SK-N-DZ (cell line): ENCODE results near the gene TMEM150A.
"Not testable (repeated sequence)": the region's sequence is repeated elsewhere in the genome, so short reads cannot be mapped to it uniquely, and the experiment has no call there.

ENCODE experiments used
- DNase-seq: peaks from one replicate; pipeline ENCODE4 v3.0.0-alpha.2; 2015; ENCODE audit warnings: low spot score
- small RNA-seq, 2 experiments: library from RNA; depleted of rRNA; stranded (forward); fragments of <200 nt; gene quantifications; one replicate each; pipeline ENCODE3, GENCODE V24; 2014

TMEM150A gene

DNA sequence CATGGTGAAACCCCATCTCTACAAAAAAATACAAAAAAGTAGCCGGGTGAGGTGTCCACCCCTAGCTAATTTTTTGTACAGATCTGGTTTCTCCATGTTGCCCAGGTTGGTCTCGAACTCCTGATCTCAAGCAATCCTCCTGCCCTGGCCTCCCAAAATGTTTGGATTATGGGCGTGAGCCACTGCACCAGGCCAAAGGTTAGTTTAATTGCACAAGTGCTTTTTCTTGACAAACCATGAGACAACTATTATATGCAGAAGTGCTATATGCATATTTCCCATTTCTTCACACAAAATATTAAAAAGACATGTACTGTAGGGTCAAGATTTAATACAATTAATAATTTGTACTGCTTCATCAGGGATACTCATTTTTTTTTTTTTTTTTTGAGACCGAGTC, 36.2 kb downstream of the TMEM150A start:
- no peak for DNase-seq

DNA sequence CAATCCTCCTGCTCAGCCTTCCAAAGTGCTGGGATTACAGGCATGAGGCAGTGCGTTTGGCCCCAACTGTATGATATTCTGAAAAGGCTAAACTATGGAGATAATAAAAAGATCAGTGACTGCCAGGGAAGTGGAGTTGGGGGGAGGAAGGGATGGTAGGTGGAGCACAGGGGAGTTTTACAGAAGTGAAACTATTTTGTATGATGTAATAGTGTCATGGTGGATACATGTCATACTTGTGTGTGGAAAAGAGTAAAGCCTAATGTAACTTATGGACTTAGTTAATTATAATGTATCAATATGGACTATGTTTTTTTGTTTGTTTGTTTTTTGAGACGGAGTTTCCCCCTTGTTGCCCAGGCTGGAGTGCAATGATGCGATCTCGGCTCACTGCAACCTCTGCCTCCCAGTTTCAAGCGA, 38.3 kb downstream of the TMEM150A start:
- no peak for DNase-seq

GRCh38 chr2:85561280-85562212, 41.0 kb downstream of the TMEM150A start, which contains the start of gene GGCX:
Gene GGCX (minus strand): TSS chr2:85561493. CDS start chr2:85561428, 65 bp downstream.
- DNase-seq: peak; percentile 94

GRCh38 chr2:85560812-85561279, 41.7 kb downstream of the TMEM150A start:
- DNase-seq: no peak

DNA sequence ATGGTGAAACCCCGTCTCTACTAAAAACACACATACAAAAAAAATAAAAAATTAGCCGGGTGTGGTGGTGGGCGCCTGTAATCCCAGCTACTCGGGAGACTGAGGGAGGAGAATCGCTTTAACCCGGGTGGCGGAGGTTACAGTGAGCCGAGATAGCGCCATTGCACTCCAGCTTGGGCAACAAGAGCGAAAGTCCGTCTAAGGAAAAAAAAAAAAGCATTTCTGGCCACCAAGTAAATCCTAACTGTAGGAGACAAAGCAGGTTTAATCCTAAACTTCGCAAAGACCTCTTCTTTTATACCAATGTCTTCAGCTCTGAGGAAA, 42.1 kb downstream of the TMEM150A start:
- not testable (repeated sequence) for DNase-seq

DNA sequence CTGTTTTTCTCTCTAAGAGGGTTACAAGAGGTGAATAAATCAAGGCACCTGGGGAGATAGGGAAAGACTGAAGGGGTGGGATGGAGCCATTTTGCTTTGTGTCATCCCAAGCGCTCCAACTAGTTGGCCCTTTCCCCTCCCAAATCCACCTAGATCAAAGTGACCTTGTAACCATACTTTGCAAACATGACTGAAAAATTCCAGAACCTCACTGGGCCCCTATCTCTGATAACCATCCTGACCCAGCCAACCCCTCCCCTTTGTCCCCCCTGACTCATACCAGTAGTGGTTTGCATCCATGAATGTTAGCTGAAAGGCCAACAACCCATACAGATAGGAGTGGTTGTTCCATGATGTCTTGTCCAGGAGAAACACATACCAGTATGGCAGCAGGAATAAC, 44.3 kb downstream of the TMEM150A start:
- no peak for DNase-seq

DNA sequence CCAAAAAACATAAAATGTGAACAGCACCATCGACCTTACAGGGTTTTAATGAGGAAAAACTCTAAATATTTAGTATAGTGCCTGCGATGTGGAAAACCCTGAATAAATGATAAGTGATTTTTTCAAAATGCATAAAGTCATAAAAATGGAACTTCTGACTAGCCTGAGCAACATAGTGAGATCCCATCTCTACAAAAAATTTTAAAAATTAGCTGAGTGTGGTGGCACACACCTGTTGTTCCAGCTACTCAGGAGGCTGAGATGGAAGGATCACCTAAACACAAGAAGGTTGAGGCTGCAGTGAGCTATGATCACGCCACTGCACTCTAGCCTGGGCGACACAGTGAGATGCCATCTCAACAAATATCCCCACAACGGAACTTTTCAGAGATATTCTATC, 45.4 kb downstream of the TMEM150A start:
- no peak for DNase-seq

DNA sequence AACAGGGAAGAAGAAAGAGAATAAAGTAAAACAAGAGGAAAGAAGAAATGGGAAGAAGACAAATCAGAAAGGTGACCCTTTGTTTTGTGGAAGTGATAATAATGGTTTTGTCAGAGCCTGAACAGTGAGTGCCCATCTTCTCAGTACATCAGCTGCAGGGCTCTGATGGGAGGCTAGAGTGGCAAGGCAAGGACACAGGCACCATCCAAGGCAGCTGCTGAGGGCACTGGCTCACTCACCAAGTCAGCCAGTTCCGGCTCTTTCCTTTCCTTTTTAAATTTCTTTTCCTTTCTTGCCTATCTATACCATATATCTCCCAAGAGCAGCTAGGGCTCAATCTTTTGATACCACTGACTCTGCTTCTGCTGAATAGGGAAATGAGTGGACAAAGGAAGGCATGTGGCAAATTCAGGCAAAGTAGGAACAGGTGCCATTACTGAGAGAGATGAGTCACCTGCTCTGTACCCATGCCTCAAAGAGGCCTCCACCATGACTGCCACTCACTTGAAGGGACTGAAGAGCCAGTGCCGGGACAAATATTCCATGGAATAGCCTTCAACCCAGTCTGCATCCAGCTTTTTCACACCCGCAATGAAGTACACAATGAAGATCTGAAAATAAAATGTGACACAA, 47.4 kb downstream of the TMEM150A start:
- DNase-seq: no peak

GRCh38 chr2:85553184-85553583, 49.3 kb downstream of the TMEM150A start:
- no peak for DNase-seq

- peak; percentile 77 for DNase-seq
Observed at GRCh38 chr2:85551698-85552678, 50.5 kb downstream of the TMEM150A start.

DNA sequence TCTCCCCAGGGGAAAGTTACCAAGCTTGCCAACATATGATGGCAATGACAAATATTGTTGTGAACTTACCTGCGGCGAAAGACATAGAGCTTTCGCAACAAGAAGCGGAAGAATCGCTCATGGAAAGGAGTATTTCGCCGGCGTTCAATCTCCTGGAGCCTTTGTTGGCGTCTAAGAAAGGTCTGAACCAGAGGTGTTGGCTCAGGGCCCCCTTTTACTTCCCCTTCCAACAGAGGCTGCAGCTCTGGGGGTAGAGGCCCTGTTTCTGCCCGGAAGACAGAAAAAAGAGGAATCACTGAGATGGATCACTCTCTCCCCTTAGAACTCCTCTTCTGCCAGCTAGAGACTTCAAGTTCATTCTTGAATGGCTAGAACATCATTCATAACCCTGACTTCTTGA, 52.0 kb downstream of the TMEM150A start:
- no peak for DNase-seq

DNA sequence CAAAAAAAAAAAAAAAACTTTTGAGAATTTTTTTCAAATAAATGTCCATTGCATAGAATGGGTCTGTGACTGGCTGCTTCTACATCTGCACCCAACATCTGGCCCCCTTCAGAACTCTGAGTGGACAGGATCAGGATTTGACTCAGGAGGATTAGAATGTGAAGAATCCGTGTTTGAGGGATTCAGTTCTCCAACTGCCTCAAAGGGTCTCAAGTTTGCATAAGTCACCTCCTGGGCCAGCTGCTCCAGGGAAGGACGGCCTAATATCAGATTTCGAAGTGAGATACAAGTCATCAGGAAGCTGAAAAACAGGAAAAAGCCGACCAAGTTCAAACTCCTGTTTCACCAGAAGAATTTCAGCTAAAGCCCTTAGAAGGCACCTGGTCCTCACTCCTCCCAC, 52.7 kb downstream of the TMEM150A start:
- no peak for DNase-seq

DNA sequence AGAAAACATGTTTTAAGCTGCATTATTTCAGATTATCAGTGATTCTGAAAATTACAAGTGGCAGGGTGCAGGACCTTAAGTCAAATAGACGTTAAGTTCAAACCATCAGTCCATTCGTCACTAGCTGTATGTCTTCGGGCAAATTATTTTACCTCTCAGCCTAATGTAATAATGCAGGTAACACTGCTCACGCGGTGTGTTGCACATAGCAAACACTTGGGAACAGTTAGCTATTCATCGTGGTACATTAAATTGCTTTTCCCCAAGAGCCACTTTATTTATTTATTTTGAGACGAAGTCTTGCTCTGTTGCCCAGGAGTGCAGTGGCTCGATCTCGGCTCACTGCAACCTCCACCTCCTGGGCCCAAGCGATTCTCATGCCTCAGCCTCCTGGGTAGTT, 53.4 kb downstream of the TMEM150A start:
- no peak for DNase-seq

- DNase-seq: no peak
Observed at GRCh38 chr2:85548608-85548900, 53.9 kb downstream of the TMEM150A start.

Small RNA genes lying within 50 kb of the gene (small RNA-seq; reads per million reads assigned to genes)
- gene RN7SL126P: 0.05 to 0.35 reads per million in 2 experiments
